Astrocyte (in vitro differentiated cells and primary cell): ENCODE measurements around the gene SPTLC2.

Source experiments
- EZH2 ChIP-seq: IDR thresholded peaks from 2 replicates; pipeline ENCODE4 v1.6.1; 2012; ENCODE audit warnings: mild to moderate bottlenecking, low read length, inconsistent platforms; ENCODE audit not compliant: insufficient read depth
- TF ChIP-seq, protein P1 (sequence below): IDR thresholded peaks from 2 replicates; pipeline ENCODE4 v1.5.1; 2011; ENCODE audit warnings: low read depth, mild to moderate bottlenecking, inconsistent platforms, low read length, moderate library complexity; ENCODE audit not compliant: insufficient read depth

DNA sequence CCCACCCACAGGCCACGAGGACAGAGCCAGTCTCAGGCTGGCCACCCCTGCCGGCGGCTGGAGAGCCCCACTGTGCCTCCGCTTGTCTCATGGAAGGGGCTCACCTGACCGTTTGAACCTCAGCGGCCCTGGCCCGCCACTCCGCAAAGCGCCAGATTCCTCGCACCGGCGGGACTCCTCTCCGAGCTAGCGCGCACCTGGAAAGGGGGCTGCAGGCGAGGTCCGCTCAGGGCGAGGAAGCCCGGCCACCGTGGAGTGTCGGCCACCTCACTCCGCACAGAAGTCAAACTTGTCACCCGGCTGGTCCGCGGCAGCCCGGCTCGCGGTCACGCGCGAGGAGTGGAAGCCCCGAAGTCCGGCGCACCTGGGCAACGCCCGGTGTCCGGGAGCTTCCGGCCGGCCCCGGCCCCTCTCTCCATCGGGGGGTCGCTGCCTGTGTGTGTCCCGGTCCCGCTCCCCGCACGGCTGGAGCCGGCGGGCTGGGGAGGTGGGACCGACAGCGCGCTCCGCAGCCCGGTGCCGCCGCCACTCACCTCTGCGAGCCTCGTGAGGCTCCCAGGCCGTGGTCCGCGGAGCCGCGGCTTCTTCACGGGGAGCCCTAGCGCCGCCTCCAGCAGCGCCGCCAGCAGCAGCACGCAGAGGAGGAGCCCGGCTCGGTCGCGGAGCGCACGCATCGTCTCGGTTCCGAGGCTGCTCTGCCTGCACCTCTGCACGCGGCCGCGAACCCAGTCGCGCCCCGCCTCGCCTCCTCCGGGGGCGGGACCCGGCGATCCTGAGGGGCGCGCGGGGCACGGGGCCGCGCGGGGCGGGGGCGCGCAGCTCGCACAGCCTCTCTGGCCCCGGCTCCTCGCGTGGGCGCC, 118.1 kb downstream of the SPTLC2 start, which contains the start of gene ISM2:
- TF ChIP-seq, protein P1, sequence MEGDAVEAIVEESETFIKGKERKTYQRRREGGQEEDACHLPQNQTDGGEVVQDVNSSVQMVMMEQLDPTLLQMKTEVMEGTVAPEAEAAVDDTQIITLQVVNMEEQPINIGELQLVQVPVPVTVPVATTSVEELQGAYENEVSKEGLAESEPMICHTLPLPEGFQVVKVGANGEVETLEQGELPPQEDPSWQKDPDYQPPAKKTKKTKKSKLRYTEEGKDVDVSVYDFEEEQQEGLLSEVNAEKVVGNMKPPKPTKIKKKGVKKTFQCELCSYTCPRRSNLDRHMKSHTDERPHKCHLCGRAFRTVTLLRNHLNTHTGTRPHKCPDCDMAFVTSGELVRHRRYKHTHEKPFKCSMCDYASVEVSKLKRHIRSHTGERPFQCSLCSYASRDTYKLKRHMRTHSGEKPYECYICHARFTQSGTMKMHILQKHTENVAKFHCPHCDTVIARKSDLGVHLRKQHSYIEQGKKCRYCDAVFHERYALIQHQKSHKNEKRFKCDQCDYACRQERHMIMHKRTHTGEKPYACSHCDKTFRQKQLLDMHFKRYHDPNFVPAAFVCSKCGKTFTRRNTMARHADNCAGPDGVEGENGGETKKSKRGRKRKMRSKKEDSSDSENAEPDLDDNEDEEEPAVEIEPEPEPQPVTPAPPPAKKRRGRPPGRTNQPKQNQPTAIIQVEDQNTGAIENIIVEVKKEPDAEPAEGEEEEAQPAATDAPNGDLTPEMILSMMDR = no peak
- TF ChIP-seq EZH2 = peak; percentile 94
